ENCODE results near the gene NDUFS8. TPM values are rescaled to one million over a fixed set of nuclear protein-coding genes. Genes with fewer than 3 reads are reported as not detected.

The NDUFS8 gene
- total RNA-seq, 2 experiments from 2014 or later = 109 to 126 TPM

Other genes with a start within 250 kb of the NDUFS8 start
- 10 to 100 TPM; 11.6 to 13.1 TPM for gene UNC93B1, start 26.6 kb upstream of the NDUFS8 start, total RNA-seq
- not detected for gene ALDH3B1, start 20.4 kb upstream of the NDUFS8 start, total RNA-seq
- 100 to 1,000 TPM; 108 to 113 TPM for gene TCIRG1, start 8.3 kb downstream of the NDUFS8 start, total RNA-seq
- 10 to 100 TPM; 17.6 to 17.8 TPM for gene CHKA, start 90.7 kb downstream of the NDUFS8 start, total RNA-seq
- 10 to 100 TPM; 15.7 to 18.4 TPM for gene KMT5B, start 182.6 kb downstream of the NDUFS8 start, total RNA-seq
- gene C11orf24, start 241.3 kb downstream of the NDUFS8 start, total RNA-seq = 10 to 100 TPM; 42.2 to 44.6 TPM

All from activated naive CD8-positive, alpha-beta T cell treated with anti-CD3 and anti-CD28 coated beads for 36 hours (primary cell).